ENCODE data around the gene TRIP13.

DNA sequence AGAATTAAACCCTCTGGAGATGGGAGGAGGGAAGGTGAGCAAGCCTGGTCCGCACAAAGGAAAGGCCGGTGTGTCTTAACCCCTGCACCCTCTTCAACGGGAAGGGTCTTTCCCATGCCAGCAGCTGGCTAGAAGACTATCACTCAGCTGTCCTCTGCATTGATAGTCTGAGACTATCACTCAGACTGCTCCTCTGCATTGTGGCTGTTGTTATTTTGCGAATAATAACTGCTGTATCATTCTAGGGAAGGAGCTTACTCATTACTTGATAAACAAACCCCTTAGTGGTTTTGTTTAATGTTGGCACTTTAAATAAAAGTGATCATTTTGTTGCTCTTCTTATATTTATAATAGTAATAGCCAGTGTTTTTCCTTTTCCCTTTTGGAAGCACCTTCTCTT lies 8.1 kb downstream of the TRIP13 start:
- TF ChIP-seq CTCF (tag by site-specific recombination; IDR thresholded peaks at IDR 0.05) (no peak), ZNF426 (tag by site-specific recombination; IDR thresholded peaks at IDR 0.05) (no peak), ZNF155 (tag by site-specific recombination; IDR thresholded peaks at IDR 0.05) (no peak), KLF17 (tag by site-specific recombination; IDR thresholded peaks at IDR 0.05) (no peak), ZNF311 (tag by site-specific recombination; IDR thresholded peaks at IDR 0.05; ENCODE audit: borderline replicate concordance) (no peak)
- TF ChIP-seq, protein P1, sequence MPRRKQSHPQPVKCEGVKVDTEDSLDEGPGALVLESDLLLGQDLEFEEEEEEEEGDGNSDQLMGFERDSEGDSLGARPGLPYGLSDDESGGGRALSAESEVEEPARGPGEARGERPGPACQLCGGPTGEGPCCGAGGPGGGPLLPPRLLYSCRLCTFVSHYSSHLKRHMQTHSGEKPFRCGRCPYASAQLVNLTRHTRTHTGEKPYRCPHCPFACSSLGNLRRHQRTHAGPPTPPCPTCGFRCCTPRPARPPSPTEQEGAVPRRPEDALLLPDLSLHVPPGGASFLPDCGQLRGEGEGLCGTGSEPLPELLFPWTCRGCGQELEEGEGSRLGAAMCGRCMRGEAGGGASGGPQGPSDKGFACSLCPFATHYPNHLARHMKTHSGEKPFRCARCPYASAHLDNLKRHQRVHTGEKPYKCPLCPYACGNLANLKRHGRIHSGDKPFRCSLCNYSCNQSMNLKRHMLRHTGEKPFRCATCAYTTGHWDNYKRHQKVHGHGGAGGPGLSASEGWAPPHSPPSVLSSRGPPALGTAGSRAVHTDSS (tag by site-specific recombination; IDR thresholded peaks at IDR 0.05) = no peak
- TF ChIP-seq, protein P2, sequence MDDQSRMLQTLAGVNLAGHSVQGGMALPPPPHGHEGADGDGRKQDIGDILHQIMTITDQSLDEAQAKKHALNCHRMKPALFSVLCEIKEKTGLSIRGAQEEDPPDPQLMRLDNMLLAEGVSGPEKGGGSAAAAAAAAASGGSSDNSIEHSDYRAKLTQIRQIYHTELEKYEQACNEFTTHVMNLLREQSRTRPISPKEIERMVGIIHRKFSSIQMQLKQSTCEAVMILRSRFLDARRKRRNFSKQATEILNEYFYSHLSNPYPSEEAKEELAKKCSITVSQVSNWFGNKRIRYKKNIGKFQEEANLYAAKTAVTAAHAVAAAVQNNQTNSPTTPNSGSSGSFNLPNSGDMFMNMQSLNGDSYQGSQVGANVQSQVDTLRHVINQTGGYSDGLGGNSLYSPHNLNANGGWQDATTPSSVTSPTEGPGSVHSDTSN (CRISPR knock-in tag; IDR thresholded peaks at IDR 0.05) = no peak

All from HEK293 (cell line).